H9 (cell line): ENCODE data around the gene TRAIP. TPM values are rescaled to one million over a fixed set of nuclear protein-coding genes. Genes with fewer than 3 reads are reported as not detected.

Source experiments
- DNase-seq: peaks from one replicate; pipeline ENCODE4 v3.0.0-alpha.2; 2017
- H2AFZ ChIP-seq: one replicate; pipeline ENCODE4 v1.6.1; 2013; ENCODE audit warnings: mild to moderate bottlenecking, low read length, control low read depth, moderate library complexity
- H2AK5ac ChIP-seq: 2 replicates; pipeline ENCODE4 v1.6.1; 2013; ENCODE audit warnings: low read length, control low read depth, mixed read lengths; ENCODE audit not compliant: insufficient read length
- H2BK120ac ChIP-seq: one replicate; pipeline ENCODE4 v1.6.1; 2013; ENCODE audit warnings: low read depth, mild to moderate bottlenecking, low read length, control low read depth, inconsistent platforms; ENCODE audit not compliant: poor library complexity, severe bottlenecking
- H2BK12ac ChIP-seq: 2 replicates; pipeline ENCODE4 v1.6.1; 2013; ENCODE audit warnings: low read length, control low read depth, mixed read lengths, low read depth; ENCODE audit not compliant: insufficient read length
- H2BK15ac ChIP-seq: 2 replicates; pipeline ENCODE4 v1.6.1; 2013; ENCODE audit warnings: low read depth, low read length, control low read depth
- H2BK20ac ChIP-seq: one replicate; pipeline ENCODE4 v1.6.1; 2013; ENCODE audit warnings: low read depth, mild to moderate bottlenecking, low read length, control low read depth, inconsistent platforms; ENCODE audit not compliant: poor library complexity, severe bottlenecking
- H2BK5ac ChIP-seq: 2 replicates; pipeline ENCODE4 v1.6.1; 2013; ENCODE audit warnings: low read length, control low read depth, mixed read lengths; ENCODE audit not compliant: insufficient read length
- H3K14ac ChIP-seq: 2 replicates; pipeline ENCODE4 v1.6.1; 2013; ENCODE audit warnings: low read length, control low read depth; ENCODE audit not compliant: insufficient read depth
- H3K18ac ChIP-seq: 2 replicates; pipeline ENCODE4 v1.6.1; 2013; ENCODE audit warnings: low read depth, mild to moderate bottlenecking, mixed read lengths, low read length, control low read depth; ENCODE audit not compliant: insufficient read length
- H3K23ac ChIP-seq: 2 replicates; pipeline ENCODE4 v1.6.1; 2013; ENCODE audit warnings: low read length, control low read depth, mixed read lengths, low read depth; ENCODE audit not compliant: insufficient read length
- H3K23me2 ChIP-seq: 2 replicates; pipeline ENCODE4 v1.6.1; 2013; ENCODE audit warnings: low read depth, mild to moderate bottlenecking, mixed read lengths, low read length, control low read depth; ENCODE audit not compliant: insufficient read length, poor library complexity, severe bottlenecking
- H3K27ac ChIP-seq: 2 replicates; pipeline ENCODE4 v1.5.1; 2013; ENCODE audit warnings: low read length, control low read depth, mixed read lengths, low read depth; ENCODE audit not compliant: insufficient read length
- H3K27me3 ChIP-seq: 2 replicates; pipeline ENCODE4 v1.6.1; 2013; ENCODE audit warnings: low read length, control low read depth, inconsistent platforms; ENCODE audit not compliant: insufficient read depth
- H3K4ac ChIP-seq: 2 replicates; pipeline ENCODE4 v1.6.1; 2013; ENCODE audit warnings: low read depth, mild to moderate bottlenecking, control low read depth, inconsistent platforms, low read length, moderate library complexity
- H3K4me1 ChIP-seq: 2 replicates; pipeline ENCODE4 v1.6.1; 2013; ENCODE audit warnings: low read length, control low read depth, inconsistent platforms; ENCODE audit not compliant: insufficient read depth
- H3K4me2 ChIP-seq: 2 replicates; pipeline ENCODE4 v1.6.1; 2013; ENCODE audit warnings: low read length, control low read depth, mixed read lengths; ENCODE audit not compliant: insufficient read length, insufficient read depth
- H3K56ac ChIP-seq: 2 replicates; pipeline ENCODE4 v1.6.1; 2013; ENCODE audit warnings: low read depth, mild to moderate bottlenecking, mixed read lengths, low read length, control low read depth; ENCODE audit not compliant: insufficient read length
- H3K79me1 ChIP-seq: 2 replicates; pipeline ENCODE4 v1.6.1; 2013; ENCODE audit warnings: low read depth, mild to moderate bottlenecking, moderate library complexity, low read length, control low read depth, inconsistent platforms; ENCODE audit not compliant: insufficient read depth, poor library complexity, severe bottlenecking
- H3K79me2 ChIP-seq: 2 replicates; pipeline ENCODE4 v1.6.1; 2013; ENCODE audit warnings: low read length, control low read depth, inconsistent platforms; ENCODE audit not compliant: insufficient read depth
- H3K9ac ChIP-seq: 2 replicates; pipeline ENCODE4 v1.6.1; 2013; ENCODE audit warnings: low read length, control low read depth, mixed read lengths; ENCODE audit not compliant: insufficient read length; ENCODE audit errors: extremely low read depth
- H3K9me3 ChIP-seq: one replicate; pipeline ENCODE4 v1.6.1; 2013; ENCODE audit warnings: low read depth, low read length, inconsistent platforms; ENCODE audit not compliant: control insufficient read depth
- H3T11ph ChIP-seq: one replicate; pipeline ENCODE4 v1.6.1; 2013; ENCODE audit warnings: mild to moderate bottlenecking, low read length, control low read depth, inconsistent platforms
- H4K20me1 ChIP-seq: one replicate; pipeline ENCODE4 v1.6.1; 2013; ENCODE audit not compliant: control insufficient read depth, insufficient read length, insufficient read depth
- H4K5ac ChIP-seq: 2 replicates; pipeline ENCODE4 v1.6.1; 2013; ENCODE audit warnings: low read depth, mild to moderate bottlenecking, mixed read lengths, low read length, control low read depth; ENCODE audit not compliant: insufficient read length
- H4K8ac ChIP-seq: replicated peaks from 2 replicates; pipeline ENCODE4 v1.6.1; 2013; ENCODE audit warnings: low read length, control low read depth, mixed read lengths, low read depth; ENCODE audit not compliant: insufficient read length
- H4K91ac ChIP-seq: 2 replicates; pipeline ENCODE4 v1.6.1; 2013; ENCODE audit warnings: low read depth, mild to moderate bottlenecking, moderate library complexity, mixed read lengths, low read length, control low read depth; ENCODE audit not compliant: insufficient read length
- H3K27ac Mint-ChIP-seq, 3 experiments: 2 replicates in 2 of 3; 3 replicates in 1 of 3; pipeline ENCODE4 v1.8.0; 2020 to 2021; ENCODE audit warnings: mixed read lengths in 3 of 3, mild to moderate bottlenecking in 1 of 3, moderate library complexity in 1 of 3
- H3K27me3 Mint-ChIP-seq: 2 replicates; pipeline ENCODE4 v1.8.0; 2021; ENCODE audit warnings: low read depth, mild to moderate bottlenecking, moderate library complexity, mixed read lengths
- H3K36me3 Mint-ChIP-seq, 3 experiments: 2 replicates in 2 of 3; 3 replicates in 1 of 3; pipeline ENCODE4 v1.8.0; 2020 to 2021; ENCODE audit warnings: low read depth in 3 of 3, mixed read lengths in 3 of 3; ENCODE audit not compliant: insufficient read depth in 1 of 3
- H3K4me1 Mint-ChIP-seq, 2 experiments: 2 replicates each; pipeline ENCODE4 v1.8.0; 2020; ENCODE audit warnings: mixed read lengths in 2 of 2
- H3K4me3 Mint-ChIP-seq, 2 experiments: 2 replicates in 1 of 2; 3 replicates in 1 of 2; pipeline ENCODE4 v1.8.0; 2020 to 2021; ENCODE audit warnings: mild to moderate bottlenecking in 2 of 2, mixed read lengths in 2 of 2, moderate library complexity in 1 of 2
- H3K9me3 Mint-ChIP-seq, 2 experiments: 2 replicates in 1 of 2; 3 replicates in 1 of 2; pipeline ENCODE4 v1.8.0; 2020; ENCODE audit warnings: mild to moderate bottlenecking in 2 of 2, mixed read lengths in 2 of 2, moderate library complexity in 1 of 2
- total RNA-seq: library from RNA; stranded (reverse); gene quantifications from 2 replicates; pipeline ENCODE4 v1.2.1, GENCODE V29; 2021
- TF ChIP-seq, protein P1 (sequence below): fragments of 200-600 bp; sonication (generic); conservative IDR thresholded peaks from 3 replicates; pipeline ENCODE4 v1.8.0; 2021; ENCODE audit warnings: antibody characterized with exemption, mild to moderate bottlenecking

TRAIP gene
- total RNA-seq, 1 experiment from 2014 or later: 36.7 TPM

DNA sequence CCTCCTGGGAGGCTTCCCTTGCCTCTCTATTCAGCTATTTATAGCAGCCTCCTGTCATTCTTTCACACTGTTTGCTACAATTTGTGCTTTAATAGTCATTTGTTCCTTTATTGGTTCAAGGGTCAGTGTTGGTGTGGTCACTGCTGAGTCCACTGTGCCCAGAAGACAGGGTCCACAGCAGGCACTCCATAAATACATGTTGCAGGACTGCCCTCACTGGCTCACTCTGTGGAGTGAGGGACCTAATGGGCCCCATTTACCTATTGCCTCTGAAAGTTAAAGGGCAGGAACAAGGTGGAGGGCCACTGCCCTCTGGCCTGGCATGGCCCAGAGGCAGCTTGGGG, 30.5 kb upstream of the TRAIP start:
- Histone ChIP-seq H3K27ac (no peak overlapping the region), H3K4ac (no peak overlapping the region), H4K8ac (no peak overlapping the region), H3K79me2 (no peaks in the 10 kb centered on the region), H3K79me1 (no peaks in the 10 kb centered on the region), H3K27me3 (no peaks in the 10 kb centered on the region), H2BK15ac (no peak overlapping the region), H2AK5ac (no peak overlapping the region), H3K4me2 (no peak overlapping the region), H4K20me1 (no peaks in the 10 kb centered on the region), H2BK20ac (no peak overlapping the region), H2BK5ac (no peak overlapping the region), H3K14ac (no peak overlapping the region), H4K5ac (no peak overlapping the region), H2BK120ac (no peak overlapping the region), H3K18ac (no peak overlapping the region), H4K91ac (no peak overlapping the region), H3K9me3 (no peaks in the 10 kb centered on the region), H3K56ac (no peak overlapping the region), H3K23me2 (no peaks in the 10 kb centered on the region), H3K4me1 (peaks cover 2% of the 10 kb centered on the region; the same call in 1 of the 2 replicates), H2BK12ac (no peak overlapping the region), H3T11ph (no peak overlapping the region), H2AFZ (no peak overlapping the region), H3K23ac (no peak overlapping the region), H3K9ac (no peak overlapping the region)
- Mint-ChIP-seq H3K27me3 (peaks cover 5% of the 10 kb centered on the region), H3K36me3 (no peaks in the 10 kb centered on the region; a peak in 2 of 7 replicates), H3K4me3 (no peak overlapping the region), H3K9me3 (no peaks in the 10 kb centered on the region), H3K4me1 (peaks cover 7 to 24% of the 10 kb centered on the region in 2 experiments), H3K27ac (no peak overlapping the region)
- TF ChIP-seq, protein P1, sequence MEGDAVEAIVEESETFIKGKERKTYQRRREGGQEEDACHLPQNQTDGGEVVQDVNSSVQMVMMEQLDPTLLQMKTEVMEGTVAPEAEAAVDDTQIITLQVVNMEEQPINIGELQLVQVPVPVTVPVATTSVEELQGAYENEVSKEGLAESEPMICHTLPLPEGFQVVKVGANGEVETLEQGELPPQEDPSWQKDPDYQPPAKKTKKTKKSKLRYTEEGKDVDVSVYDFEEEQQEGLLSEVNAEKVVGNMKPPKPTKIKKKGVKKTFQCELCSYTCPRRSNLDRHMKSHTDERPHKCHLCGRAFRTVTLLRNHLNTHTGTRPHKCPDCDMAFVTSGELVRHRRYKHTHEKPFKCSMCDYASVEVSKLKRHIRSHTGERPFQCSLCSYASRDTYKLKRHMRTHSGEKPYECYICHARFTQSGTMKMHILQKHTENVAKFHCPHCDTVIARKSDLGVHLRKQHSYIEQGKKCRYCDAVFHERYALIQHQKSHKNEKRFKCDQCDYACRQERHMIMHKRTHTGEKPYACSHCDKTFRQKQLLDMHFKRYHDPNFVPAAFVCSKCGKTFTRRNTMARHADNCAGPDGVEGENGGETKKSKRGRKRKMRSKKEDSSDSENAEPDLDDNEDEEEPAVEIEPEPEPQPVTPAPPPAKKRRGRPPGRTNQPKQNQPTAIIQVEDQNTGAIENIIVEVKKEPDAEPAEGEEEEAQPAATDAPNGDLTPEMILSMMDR: no peak
- DNase-seq: no peak
